CD14-positive monocyte (primary cell): ENCODE data around the gene RALGAPA1. TPM values are rescaled to one million over a fixed set of nuclear protein-coding genes. Genes with fewer than 3 reads are reported as not detected.

Source experiments
- DNase-seq, 3 donors: peaks; one replicate each; pipeline ENCODE4 v3.0.0-alpha.2; 2011 to 2022
- H2AFZ ChIP-seq: 2 replicates; pipeline ENCODE4 v1.6.0; 2012; ENCODE audit warnings: mild to moderate bottlenecking, low read depth, low read length, inconsistent platforms; ENCODE audit not compliant: insufficient read depth, poor library complexity, severe bottlenecking
- H3K27ac ChIP-seq, 2 donors: 1 replicate in 1 of 2; 2 replicates in 1 of 2; pipeline ENCODE4 v1.5.1; 2012 to 2013; ENCODE audit warnings: low read length in 2 of 2, control low read depth in 1 of 2, inconsistent platforms in 1 of 2, low read depth in 1 of 2, mild to moderate bottlenecking in 1 of 2
- H3K27me3 ChIP-seq, 2 donors: one replicate each; pipeline versions ENCODE4 v1.6.0 to v1.6.1; 2011 to 2013; ENCODE audit warnings: low read length in 2 of 2; ENCODE audit not compliant: control insufficient read depth in 2 of 2, insufficient read depth in 2 of 2
- H3K36me3 ChIP-seq, 2 donors: replicated peaks in 1 of 2; 1 replicate in 1 of 2; 2 replicates in 1 of 2; pipeline versions ENCODE4 v1.5.1 to v1.6.1; 2012 to 2013; ENCODE audit warnings: low read length in 2 of 2, control low read depth in 1 of 2, inconsistent platforms in 1 of 2, mild to moderate bottlenecking in 1 of 2; ENCODE audit not compliant: insufficient read depth in 2 of 2, control insufficient read depth in 1 of 2
- H3K4me1 ChIP-seq, 2 donors: 1 replicate in 1 of 2; 2 replicates in 1 of 2; pipeline versions ENCODE4 v1.5.1 to v1.6.1; 2012 to 2013; ENCODE audit warnings: low read length in 2 of 2, control low read depth in 1 of 2, inconsistent platforms in 1 of 2, mild to moderate bottlenecking in 1 of 2, moderate library complexity in 1 of 2; ENCODE audit not compliant: insufficient read depth in 2 of 2, control insufficient read depth in 1 of 2
- H3K4me2 ChIP-seq: replicated peaks from 2 replicates; pipeline ENCODE3; 2012; ENCODE audit warnings: low read length, moderate library complexity, mild to moderate bottlenecking; ENCODE audit not compliant: poor library complexity, severe bottlenecking; ENCODE audit errors: extremely low read depth
- H3K4me3 ChIP-seq, 3 experiments: fragments of 200-600 bp in 1 of 3; sonication (generic) in 1 of 3; replicated peaks in 1 of 3; 1 replicate in 2 of 3; 2 replicates in 1 of 3; pipeline ENCODE4 v1.5.1; 2011 to 2013; ENCODE audit warnings: low read length in 3 of 3, mild to moderate bottlenecking in 3 of 3, control low read depth in 2 of 3, low read depth in 2 of 3, inconsistent platforms in 1 of 3, moderate library complexity in 1 of 3
- H3K79me2 ChIP-seq: 2 replicates; pipeline ENCODE4 v1.6.0; 2012; ENCODE audit warnings: mild to moderate bottlenecking, control low read depth, inconsistent platforms, low read length, moderate library complexity; ENCODE audit not compliant: insufficient read depth
- H3K9ac ChIP-seq: 2 replicates; pipeline ENCODE4 v1.6.0; 2017; ENCODE audit warnings: low read length, mild to moderate bottlenecking; ENCODE audit not compliant: insufficient read depth, poor library complexity, severe bottlenecking
- H3K9me3 ChIP-seq, 2 donors: replicated peaks in 1 of 2; 1 replicate in 1 of 2; 2 replicates in 1 of 2; pipeline versions ENCODE4 v1.5.1 to v1.6.1; 2012 to 2013; ENCODE audit warnings: low read length in 2 of 2, control low read depth in 1 of 2; ENCODE audit not compliant: control insufficient read depth in 1 of 2, insufficient read depth in 1 of 2
- H4K20me1 ChIP-seq: 2 replicates; pipeline ENCODE4 v1.6.0; 2012; ENCODE audit warnings: mild to moderate bottlenecking, low read length, control low read depth, moderate library complexity; ENCODE audit not compliant: insufficient read depth
- H3K27ac Mint-ChIP-seq, 7 donors: one replicate each; pipeline ENCODE4 v1.8.0; 2020; ENCODE audit warnings: mild to moderate bottlenecking in 7 of 7, mixed read lengths in 7 of 7, moderate library complexity in 6 of 7, inconsistent platforms in 2 of 7
- H3K27me3 Mint-ChIP-seq, 3 donors: one replicate each; pipeline ENCODE4 v1.8.0; 2021 to 2022; ENCODE audit warnings: low read depth in 3 of 3, mild to moderate bottlenecking in 3 of 3, mixed read lengths in 3 of 3, moderate library complexity in 3 of 3, inconsistent platforms in 1 of 3
- H3K36me3 Mint-ChIP-seq, 2 donors: one replicate each; pipeline ENCODE4 v1.8.0; 2020; ENCODE audit warnings: mixed read lengths in 2 of 2, inconsistent platforms in 1 of 2, mild to moderate bottlenecking in 1 of 2
- H3K4me1 Mint-ChIP-seq: one replicate; pipeline ENCODE4 v1.8.0; 2020; ENCODE audit warnings: mild to moderate bottlenecking, mixed read lengths
- H3K4me3 Mint-ChIP-seq, 2 donors: one replicate each; pipeline ENCODE4 v1.8.0; 2020; ENCODE audit warnings: mild to moderate bottlenecking in 2 of 2, mixed read lengths in 2 of 2, moderate library complexity in 1 of 2
- H3K9me3 Mint-ChIP-seq, 7 donors: one replicate each; pipeline ENCODE4 v1.8.0; 2020 to 2022; ENCODE audit warnings: mixed read lengths in 7 of 7, mild to moderate bottlenecking in 6 of 7, moderate library complexity in 6 of 7, inconsistent platforms in 2 of 7
- CTCF ChIP-seq: fragments of 200-600 bp; IDR thresholded peaks from one replicate; pipeline ENCODE4 v1.8.0; 2022; ENCODE audit warnings: antibody characterized with exemption, mild to moderate bottlenecking
- WGBS: methylation state at CpG from one replicate; pipeline ENCODE4 v1.1.5; 2013; ENCODE audit warnings: missing lambda C conversion rate; ENCODE audit not compliant: insufficient coverage; 5-methylcytosine and 5-hydroxymethylcytosine counted together
- intact Hi-C, 2 donors: fragments of 100-400 bp; cut with micrococcal nuclease; formaldehyde crosslinking; loops; one replicate each; pipeline versions ENCODE4 v1.15.0 to v1.15.1; 2023
- polyA plus RNA-seq, 3 donors: library from polyadenylated mRNA; depleted of rRNA in 1 of 3; unstranded in 2 of 3; stranded (reverse) in 1 of 3; fragments of 300-500 nt in 2 of 3; fragments of >200 nt in 1 of 3; fragmentation: Illumina TruSeq in 2 of 3; gene quantifications; 1 replicate in 2 of 3; 2 replicates in 1 of 3; pipeline ENCODE4 v1.2.3, GENCODE V29; 2012 to 2021

The RALGAPA1 gene
- polyA plus RNA-seq, 3 donors = 3.2 to 7.4 (median 4.1) TPM

- peaks cover 0 to 3% (median 2%) of the 10 kb centered on the region in 7 donors for H3K9me3 Mint-ChIP-seq
- H3K4me2 ChIP-seq = no peak overlapping the region
- DNase-seq = no peak
- no peak overlapping the region for H3K4me3 Mint-ChIP-seq
- intact Hi-C loops = no loop called here
- no peak overlapping the region for H3K9ac ChIP-seq
- peaks cover 12 to 19% of the 10 kb centered on the region in 2 donors for H3K36me3 Mint-ChIP-seq
- H3K4me1 Mint-ChIP-seq = no peaks in the 10 kb centered on the region
- H3K27me3 ChIP-seq = no peaks in the 10 kb centered on the region
- no peak overlapping the region for H3K27ac Mint-ChIP-seq
- H4K20me1 ChIP-seq = no peaks in the 10 kb centered on the region
- no peak for TF ChIP-seq CTCF
- H3K9me3 ChIP-seq = no peaks in the 10 kb centered on the region
- WGBS = no CpG with 5 or more reads among the region's 2 CpGs
- no peaks in the 10 kb centered on the region for H3K79me2 ChIP-seq
- H2AFZ ChIP-seq = no peak overlapping the region
- no peak overlapping the region for H3K4me3 ChIP-seq
- H3K27ac ChIP-seq = no peak overlapping the region
- H3K36me3 ChIP-seq = peaks cover 0 to 8% of the 10 kb centered on the region in 2 donors
- H3K4me1 ChIP-seq = no peaks in the 10 kb centered on the region
- peaks cover 0 to 4% (median 2%) of the 10 kb centered on the region in 3 donors for H3K27me3 Mint-ChIP-seq
Observed at GRCh38 chr14:35705636-35706035, 103.5 kb downstream of the RALGAPA1 start.

GRCh38 chr14:35704793-35705493 is 104.2 kb downstream of the RALGAPA1 start:
- Histone ChIP-seq H2AFZ (no peak overlapping the region), H3K79me2 (no peaks in the 10 kb centered on the region), H3K4me1 (no peaks in the 10 kb centered on the region), H3K4me2 (no peak overlapping the region), H3K9ac (no peak overlapping the region), H3K27me3 (no peaks in the 10 kb centered on the region), H4K20me1 (no peaks in the 10 kb centered on the region), H3K4me3 (no peak overlapping the region), H3K36me3 (peaks cover 0 to 8% of the 10 kb centered on the region in 2 donors), H3K27ac (no peak overlapping the region), H3K9me3 (no peaks in the 10 kb centered on the region)
- H3K4me3 Mint-ChIP-seq = no peak overlapping the region
- peaks cover 0 to 3% (median 2%) of the 10 kb centered on the region in 7 donors for H3K9me3 Mint-ChIP-seq
- TF ChIP-seq CTCF = no peak
- H3K27ac Mint-ChIP-seq = no peak overlapping the region
- H3K27me3 Mint-ChIP-seq = peaks cover 0 to 4% (median 2%) of the 10 kb centered on the region in 3 donors
- intact Hi-C loops = no loop called here
- peaks cover 12 to 19% of the 10 kb centered on the region in 2 donors for H3K36me3 Mint-ChIP-seq
- no peak for DNase-seq
- no peaks in the 10 kb centered on the region for H3K4me1 Mint-ChIP-seq
